GM18873 (cell line): ENCODE measurements around the gene PLD3.
A peak's percentile ranks its signal among the peaks of the same experiment; 100 is the strongest.

ENCODE experiments used
- ATAC-seq: cut with Tn5 transposase; IDR thresholded peaks from one replicate; pipeline ENCODE4 v1.9.1; 2021; ENCODE audit warnings: mild to moderate bottlenecking, moderate library complexity, moderate number of reproducible peaks; ENCODE audit not compliant: unreplicated experiment, low FRiP score

PLD3 gene

DNA sequence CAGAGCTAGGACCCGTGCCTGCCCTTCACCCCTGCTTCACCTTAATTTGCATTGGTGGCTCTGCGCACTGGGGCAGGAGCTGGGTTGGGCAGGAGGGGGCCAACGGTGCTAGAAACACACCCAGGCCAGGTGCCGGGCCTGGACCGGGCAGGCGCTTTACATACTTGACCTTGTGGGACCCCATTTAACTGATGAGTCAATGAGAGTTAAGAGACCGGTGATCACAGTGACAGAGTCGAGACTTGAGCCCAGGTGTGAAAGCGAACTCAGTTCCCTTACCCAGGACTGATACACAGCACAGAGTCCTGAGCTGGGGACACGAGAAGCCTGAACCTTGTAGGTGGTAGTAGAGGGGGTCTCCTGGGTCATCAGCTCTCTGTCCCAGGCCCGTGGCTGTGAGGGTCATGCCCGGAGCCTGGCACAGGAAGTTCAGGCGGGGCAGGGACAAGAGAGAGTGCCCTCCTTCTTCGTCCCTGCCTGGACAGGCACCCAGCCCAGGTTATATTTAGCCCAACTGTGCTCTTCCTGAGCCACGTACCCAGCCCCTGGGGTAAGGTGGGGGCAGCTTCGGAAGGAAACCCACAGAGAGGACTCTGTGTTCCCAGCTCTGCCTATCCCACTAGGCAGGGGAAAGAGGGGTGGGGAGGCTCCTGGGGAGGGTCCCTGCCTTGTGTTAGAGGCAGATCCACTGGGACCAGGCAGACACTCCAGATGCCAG lies 62.8 kb downstream of the PLD3 start:
- no peak for ATAC-seq

GRCh38 chr19:40411958-40412499 lies 63.5 kb downstream of the PLD3 start:
- ATAC-seq, result no peak

- no peak for ATAC-seq
These were observed 64.4 kb downstream of the PLD3 start for GRCh38 chr19:40412866-40413265.

GRCh38 chr19:40413291-40413845 lies 64.9 kb downstream of the PLD3 start, which contains the start of gene PRX:
Gene PRX, minus strand, starts transcription at chr19:40413378. Its CDS starts 5,446 bp downstream, at chr19:40407932.
- no peak for ATAC-seq

GRCh38 chr19:40414542-40415535 lies 66.3 kb downstream of the PLD3 start:
- ATAC-seq, result no peak

- no peak for ATAC-seq
These were observed 67.3 kb downstream of the PLD3 start for GRCh38 chr19:40415768-40416167.

DNA sequence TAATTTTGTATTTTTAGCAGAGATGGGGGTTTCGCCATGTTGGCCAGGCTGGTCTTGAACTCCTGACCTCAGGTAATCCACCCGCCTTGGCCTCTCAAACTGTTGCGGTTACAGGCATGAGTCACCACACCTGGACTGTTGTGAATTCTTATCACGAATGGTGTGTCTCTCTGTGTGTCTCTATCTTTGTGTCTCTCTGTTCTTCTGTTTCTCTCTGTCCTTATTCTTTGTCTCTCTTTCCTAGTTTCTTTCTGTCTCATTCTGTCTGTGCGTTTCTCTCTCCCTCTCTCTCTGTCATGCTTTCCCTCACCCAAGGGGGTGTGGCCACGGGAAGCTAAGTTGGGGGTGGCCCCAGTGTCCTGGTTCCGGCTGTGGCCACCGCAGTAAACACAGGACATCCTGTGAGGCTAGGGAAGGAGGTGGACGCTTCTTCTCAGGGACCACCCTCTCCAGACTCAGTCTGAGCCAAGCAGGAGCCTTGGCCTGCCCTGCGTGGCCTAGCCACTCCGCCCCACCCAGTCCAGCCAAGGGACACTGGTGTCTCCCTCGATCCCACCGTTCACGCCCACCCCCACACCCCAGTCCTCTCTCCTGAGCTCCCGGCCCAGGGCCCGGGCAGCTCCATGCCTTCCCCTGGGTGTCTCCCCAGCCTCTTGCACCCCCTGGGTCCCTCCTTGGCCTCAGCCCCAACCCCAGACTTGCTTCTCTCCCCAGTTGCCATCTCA lies 68.6 kb downstream of the PLD3 start:
- no peak for ATAC-seq

GRCh38 chr19:40417643-40417981 lies 69.1 kb downstream of the PLD3 start:
- ATAC-seq, result no peak

DNA sequence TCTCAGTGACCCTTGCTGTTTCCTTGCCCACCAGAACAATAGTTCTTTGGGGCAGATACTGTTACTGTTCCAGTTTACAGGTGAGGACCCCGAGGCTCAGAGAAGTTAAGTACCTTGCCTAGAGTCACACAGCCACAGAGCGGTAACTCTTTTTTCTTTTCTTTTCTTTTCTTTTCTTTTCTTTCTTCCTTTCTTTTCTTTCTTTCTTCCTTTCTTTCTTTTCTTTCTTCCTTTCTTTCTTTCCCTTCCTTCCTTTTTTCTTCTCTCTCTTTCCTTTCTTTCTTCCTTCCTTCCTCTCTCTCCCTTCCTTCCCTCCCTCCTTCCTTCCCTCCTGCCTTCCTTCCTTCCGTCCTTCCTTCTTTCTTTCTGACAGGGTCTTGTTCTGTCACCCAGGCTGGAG lies 69.5 kb downstream of the PLD3 start:
- ATAC-seq, result no peak

GRCh38 chr19:40419066-40419612 lies 70.6 kb downstream of the PLD3 start:
- no peak for ATAC-seq

GRCh38 chr19:40419780-40420179 lies 71.3 kb downstream of the PLD3 start:
- no peak for ATAC-seq

GRCh38 chr19:40420451-40420765 lies 71.9 kb downstream of the PLD3 start:
- no peak for ATAC-seq

GRCh38 chr19:40420766-40421765 lies 72.6 kb downstream of the PLD3 start:
- ATAC-seq, result peak; percentile 30

DNA sequence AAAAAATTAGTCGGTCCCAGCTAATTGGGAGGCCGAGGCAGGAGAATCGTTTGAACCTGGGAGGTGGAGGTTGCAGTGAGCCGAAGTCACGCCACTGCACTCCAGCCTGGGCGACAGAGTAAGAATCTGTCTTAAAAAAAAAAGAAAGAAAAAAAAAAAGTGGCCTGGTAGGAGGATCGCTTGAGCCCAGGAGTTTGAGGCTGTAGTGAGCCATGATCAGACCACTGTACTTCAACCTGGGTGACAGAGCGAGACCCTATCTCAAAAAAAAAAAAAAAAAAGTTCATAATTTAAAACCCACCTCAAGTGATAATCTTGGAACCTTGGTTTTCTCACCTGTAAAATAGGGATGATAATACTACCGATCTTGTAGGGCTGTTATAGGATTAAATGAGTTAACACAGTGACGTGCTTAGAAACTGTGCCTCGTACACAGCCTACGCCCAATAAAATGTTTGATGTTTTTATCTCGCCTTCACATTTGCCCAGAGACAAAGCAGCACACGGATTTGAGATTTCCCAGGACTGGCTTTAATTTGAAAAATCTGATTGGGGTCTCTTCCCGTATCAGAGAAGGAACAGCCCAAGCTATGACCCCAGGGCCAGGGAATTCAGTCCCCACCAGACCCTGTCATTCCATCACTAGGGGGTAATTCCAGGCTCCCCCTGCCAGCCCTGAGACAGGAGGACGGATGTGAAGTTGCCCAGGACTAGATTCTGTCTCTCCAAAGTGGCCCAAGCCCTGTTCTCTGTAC lies 73.7 kb downstream of the PLD3 start:
- ATAC-seq, result no peak

DNA sequence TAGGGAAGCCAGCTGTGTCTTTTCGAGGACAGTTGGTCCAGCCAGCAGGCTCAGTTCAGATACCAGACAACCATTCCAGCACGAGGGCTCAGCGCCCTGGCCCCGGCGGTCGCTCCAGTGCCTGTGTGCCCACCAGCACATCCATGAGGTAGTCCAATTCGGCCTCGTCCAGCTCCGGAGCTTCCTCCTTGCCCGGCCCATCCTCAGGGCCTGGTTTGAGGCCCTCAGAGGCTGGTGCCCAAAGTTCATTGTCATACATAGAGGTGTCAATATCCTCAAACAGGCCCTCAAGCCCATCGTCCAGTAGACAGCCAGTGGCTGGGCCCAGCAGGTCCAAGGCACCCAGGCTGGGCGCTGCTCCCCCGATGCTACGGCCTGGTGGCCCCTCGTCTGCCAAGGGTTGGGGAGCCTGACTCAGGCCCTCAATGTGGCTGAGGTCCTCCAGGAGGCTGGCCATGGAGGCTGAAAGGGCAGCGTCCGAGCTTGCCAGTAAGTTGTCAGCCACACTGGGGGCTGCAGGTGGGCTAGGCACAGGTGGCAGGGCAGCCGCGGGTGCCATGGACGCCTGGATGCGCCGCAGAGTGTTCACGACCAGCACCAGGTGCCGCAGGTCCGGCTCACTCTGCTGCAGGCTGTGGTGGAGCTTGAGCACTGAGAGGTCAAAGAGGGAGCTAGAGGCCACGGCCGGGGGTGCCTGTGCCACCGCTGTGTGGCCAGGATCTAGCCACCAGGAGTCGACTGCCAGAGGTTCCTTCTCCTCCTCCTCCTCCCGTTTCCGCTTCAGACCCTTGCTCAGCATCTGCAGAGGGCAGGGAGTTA lies 74.5 kb downstream of the PLD3 start:
- ATAC-seq, result no peak

DNA sequence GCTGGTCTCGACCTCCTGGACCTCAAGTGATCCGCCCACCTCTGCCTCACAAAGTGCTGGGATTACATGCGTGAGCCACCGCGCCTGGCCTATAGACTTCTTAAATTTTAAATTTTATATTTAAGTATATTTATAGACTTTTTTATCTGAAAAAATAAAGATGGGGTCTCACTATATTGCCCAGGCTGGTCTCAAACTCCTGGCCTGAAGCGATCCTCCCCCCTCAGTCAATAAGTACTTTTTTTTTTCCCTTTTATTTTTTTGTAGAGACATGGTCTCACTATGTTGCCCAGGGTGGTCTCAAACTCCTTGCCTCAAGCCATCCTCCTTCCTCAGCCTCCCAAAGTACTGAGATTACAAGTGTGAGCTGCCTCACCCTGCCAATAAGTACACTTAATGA lies 75.4 kb downstream of the PLD3 start:
- ATAC-seq, result no peak

DNA sequence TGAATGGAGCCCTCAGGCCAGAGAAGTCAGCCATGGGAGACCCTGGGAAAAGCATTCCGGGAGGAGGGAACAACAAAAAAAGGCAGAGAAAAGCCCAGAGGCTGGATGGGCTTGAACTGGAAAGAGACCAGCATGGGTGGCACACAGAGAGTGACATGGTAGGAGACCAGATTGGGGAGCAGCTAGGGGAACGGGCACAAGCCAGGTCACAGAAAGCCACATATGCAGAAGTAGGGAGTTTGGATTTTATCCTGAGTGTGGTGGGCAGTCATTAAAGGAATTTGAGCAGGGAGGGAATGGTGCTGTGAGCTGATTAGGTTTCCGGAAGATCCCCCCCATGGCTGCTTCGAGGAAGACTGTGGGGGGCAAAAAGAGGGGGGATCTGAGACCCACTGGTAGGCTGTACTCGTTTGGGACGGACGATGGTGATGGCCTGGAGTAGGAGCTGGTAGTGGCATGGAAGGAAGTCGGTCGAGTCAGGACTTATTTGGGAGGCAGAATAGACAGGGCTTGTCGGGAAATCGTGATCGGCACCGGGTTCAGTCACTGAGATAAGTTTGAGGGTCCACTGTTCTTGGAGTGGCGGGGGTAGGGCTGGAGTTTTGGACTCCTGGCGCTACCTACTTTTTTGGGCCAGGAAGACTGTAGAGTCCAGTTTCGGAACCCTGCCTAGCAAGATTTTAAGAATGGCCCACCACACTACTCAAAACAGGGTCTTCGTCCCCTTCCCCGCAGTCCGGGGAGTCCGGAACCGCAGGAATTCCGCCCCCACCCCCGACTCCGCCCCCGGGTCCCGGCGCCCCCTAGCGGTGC lies 76.3 kb downstream of the PLD3 start:
- ATAC-seq, result no peak
